HepG2 (cell line): Measurements from ENCODE around the gene NAPB. TPM values are rescaled to one million over a fixed set of nuclear protein-coding genes. Genes with fewer than 3 reads are reported as not detected.

Source experiments
- CEBPB ChIP-seq: IDR thresholded peaks from 2 replicates; pipeline ENCODE4 v1.6.1; 2011; ENCODE audit warnings: low read depth, low read length, improper control_type of control experiment, borderline replicate concordance
- CTCF ChIP-seq: sonication (generic); formaldehyde crosslinking; IDR thresholded peaks from 2 replicates; pipeline ENCODE4 v1.5.0; 2020; ENCODE audit warnings: mild to moderate bottlenecking, missing genetic modification reagents, moderate library complexity
- FOXP4 ChIP-seq: sonication (generic); formaldehyde crosslinking; IDR thresholded peaks from 2 replicates; pipeline ENCODE4 v1.4.0; 2020; ENCODE audit warnings: missing genetic modification reagents
- KMT2A ChIP-seq: sonication (generic); formaldehyde crosslinking; IDR thresholded peaks from 2 replicates; pipeline ENCODE4 v1.4.0; 2020; ENCODE audit warnings: missing genetic modification reagents
- MAZ ChIP-seq, 2 experiments: sonication (generic) in 1 of 2; formaldehyde crosslinking in 1 of 2; IDR thresholded peaks; 2 replicates each; pipeline versions ENCODE4 v1.5.0 to v1.6.1; 2012 to 2020; ENCODE audit warnings: low read depth in 2 of 2, mild to moderate bottlenecking in 2 of 2, borderline replicate concordance in 1 of 2, improper control_type of control experiment in 1 of 2, low read length in 1 of 2, missing genetic modification reagents in 1 of 2, moderate library complexity in 1 of 2
- MIER2 ChIP-seq: IDR thresholded peaks from 2 replicates; pipeline ENCODE4 v1.6.1; 2016; ENCODE audit warnings: missing biosample characterization, missing genetic modification reagents
- MLLT10 ChIP-seq: sonication (generic); formaldehyde crosslinking; IDR thresholded peaks from 2 replicates; pipeline ENCODE4 v1.4.0; 2020; ENCODE audit warnings: missing genetic modification reagents
- MLXIP ChIP-seq: sonication (generic); formaldehyde crosslinking; IDR thresholded peaks from 2 replicates; pipeline ENCODE4 v1.9.0; 2021; ENCODE audit warnings: missing genetic modification reagents, borderline replicate concordance
- PRDM4 ChIP-seq: sonication (generic); formaldehyde crosslinking; IDR thresholded peaks from 2 replicates; pipeline ENCODE4 v1.9.0; 2021; ENCODE audit warnings: missing genetic modification reagents, borderline replicate concordance
- RELA ChIP-seq: sonication (generic); formaldehyde crosslinking; IDR thresholded peaks from 2 replicates; pipeline ENCODE4 v1.4.0; 2020; ENCODE audit warnings: missing genetic modification reagents
- SNAPC2 ChIP-seq: sonication (generic); formaldehyde crosslinking; IDR thresholded peaks from 2 replicates; pipeline ENCODE4 v1.8.1; 2022; ENCODE audit warnings: mild to moderate bottlenecking, missing genetic modification reagents
- ZC3H13 ChIP-seq: sonication (generic); formaldehyde crosslinking; IDR thresholded peaks from 2 replicates; pipeline ENCODE4 v1.8.1; 2023; ENCODE audit warnings: mild to moderate bottlenecking, missing genetic modification reagents, moderate library complexity
- ZFP37 ChIP-seq: sonication (generic); formaldehyde crosslinking; IDR thresholded peaks from 2 replicates; pipeline ENCODE4 v1.4.0; 2020; ENCODE audit warnings: missing genetic modification reagents, borderline replicate concordance
- ZFP90 ChIP-seq: sonication (generic); formaldehyde crosslinking; IDR thresholded peaks from 2 replicates; pipeline ENCODE4 v1.8.0; 2022; ENCODE audit warnings: missing genetic modification reagents, mild to moderate bottlenecking, inconsistent platforms, borderline replicate concordance
- ZNF329 ChIP-seq: sonication (generic); formaldehyde crosslinking; IDR thresholded peaks from 2 replicates; pipeline ENCODE4 v1.9.0; 2021; ENCODE audit warnings: low read depth, mild to moderate bottlenecking, missing genetic modification reagents
- ZNF33B ChIP-seq: sonication (generic); formaldehyde crosslinking; IDR thresholded peaks from 2 replicates; pipeline ENCODE4 v1.5.1; 2020; ENCODE audit warnings: mild to moderate bottlenecking, missing genetic modification reagents
- ZNF441 ChIP-seq: sonication (generic); formaldehyde crosslinking; IDR thresholded peaks from 2 replicates; pipeline ENCODE4 v1.7.0; 2021; ENCODE audit warnings: missing genetic modification reagents, borderline replicate concordance
- ZNF660 ChIP-seq: sonication (generic); formaldehyde crosslinking; IDR thresholded peaks from 2 replicates; pipeline ENCODE4 v1.5.1; 2020; ENCODE audit warnings: mild to moderate bottlenecking, low read depth, missing genetic modification reagents, borderline replicate concordance
- ZNF776 ChIP-seq: sonication (generic); formaldehyde crosslinking; IDR thresholded peaks from 2 replicates; pipeline ENCODE4 v1.4.0; 2020; ENCODE audit warnings: mild to moderate bottlenecking, missing genetic modification reagents
- polyA plus RNA-seq, 8 experiments: library from polyadenylated mRNA; depleted of rRNA in 3 of 8; stranded (reverse) in 7 of 8; unstranded in 1 of 8; fragments of >200 nt; fragmentation: Illumina TruSeq in 4 of 8; extraction: Trizol in 4 of 8; gene quantifications; 2 replicates each; pipeline versions ENCODE4 v1.2.1 to v1.2.3, GENCODE V29; 2011 to 2016; ENCODE audit warnings: low read depth in 4 of 8, missing spikeins in 1 of 8, mixed read lengths in 1 of 8; ENCODE audit not compliant: insufficient read depth in 1 of 8
- total RNA-seq, 5 experiments: library from RNA; depleted of rRNA; stranded (reverse); fragments of >200 nt; fragmentation: Illumina TruSeq; extraction: Trizol; gene quantifications; 2 replicates each; pipeline ENCODE4 v1.2.3, GENCODE V29; 2016; ENCODE audit warnings: low read depth in 1 of 5

Gene NAPB
- total and polyA plus RNA-seq, 2 of the 13 experiments (the other 11 are each of a cell fraction or from before 2014, with no cell fraction given), result 15.2 to 16.1 TPM

- TF ChIP-seq KMT2A (CRISPR knock-in tag) (no peak), MIER2 (CRISPR knock-in tag) (no peak), ZC3H13 (CRISPR knock-in tag) (no peak), ZNF33B (peak; percentile 46; the same call in 1 of the 2 replicates), ZFP37 (CRISPR knock-in tag) (0 out of 2 replicates have a peak, but pooled peaks have one; percentile 38), MLLT10 (CRISPR knock-in tag) (no peak), CTCF (CRISPR knock-in tag) (no peak; the same call in 1 of the 2 replicates), MAZ (IDR thresholded peaks at IDR 0.05; ENCODE audit: borderline replicate concordance, low read depth, low read length) (0 out of 2 replicates have a peak, but pooled peaks have one; percentile 55), MAZ (CRISPR knock-in tag; IDR thresholded peaks at IDR 0.05; ENCODE audit: low read depth) (peak; percentile 30; the same call in 1 of the 2 replicates), MLXIP (CRISPR knock-in tag) (no peak), ZNF776 (no peak), RELA (no peak), FOXP4 (CRISPR knock-in tag) (peak; percentile 60), ZNF441 (CRISPR knock-in tag) (no peak), ZNF329 (CRISPR knock-in tag) (no peak), SNAPC2 (no peak), ZNF660 (CRISPR knock-in tag) (no peak), PRDM4 (CRISPR knock-in tag) (no peak), CEBPB (no peak), ZFP90 (CRISPR knock-in tag) (no peak; the same call in 1 of the 2 replicates)
These were observed 14.6 kb upstream of the NAPB start (continued) for GRCh38 chr20:23435626-23436539.
